ENCODE data around the gene TJP3.

TJP3 gene

DNA sequence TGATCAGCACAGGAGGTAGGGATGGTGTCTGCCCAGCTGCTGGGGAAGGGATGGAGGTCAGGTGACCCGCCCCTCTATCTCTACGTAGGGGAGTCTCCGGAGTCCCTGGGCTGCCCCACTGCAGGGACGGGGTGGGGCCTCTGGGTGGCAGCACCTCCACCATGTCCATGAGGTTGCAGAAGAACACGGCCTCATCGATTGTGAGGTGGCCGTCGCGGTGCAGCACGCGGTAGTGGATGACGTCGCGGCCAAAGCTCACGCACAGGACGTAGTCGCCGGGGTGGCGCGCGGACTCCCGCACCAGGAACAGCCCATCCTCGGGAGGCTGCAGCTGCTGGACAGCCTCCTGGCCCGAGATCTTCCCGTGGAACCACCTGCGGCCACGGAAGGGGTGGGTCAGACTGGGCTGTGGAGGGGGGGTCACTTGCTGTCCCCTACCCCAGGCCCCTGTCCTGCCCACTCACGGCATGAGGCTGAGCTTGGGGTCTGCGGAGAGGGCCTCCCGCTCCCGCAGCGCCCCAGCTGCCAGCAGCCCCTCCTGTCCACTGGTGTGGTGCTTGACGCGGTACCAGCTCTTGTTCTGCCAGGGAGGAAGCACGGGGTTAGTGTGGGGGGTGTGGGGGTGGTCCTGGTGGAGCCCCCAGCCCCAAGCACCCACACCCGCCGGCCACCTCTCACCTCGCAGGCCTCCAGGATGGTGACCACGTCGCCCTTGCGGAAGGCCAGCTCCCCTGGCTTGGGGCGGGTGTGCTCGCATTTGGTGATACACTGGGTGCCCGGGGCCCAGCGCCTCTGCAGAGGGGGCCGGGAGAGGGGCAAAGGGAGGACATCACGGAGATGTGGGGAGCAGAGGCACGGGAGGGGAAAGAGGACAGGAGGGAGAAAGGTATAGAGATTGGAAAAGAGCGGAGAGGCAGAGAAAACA, 75.7 kb downstream of the TJP3 start:
- TF ChIP-seq MYC (IDR thresholded peaks at IDR 0.05; ENCODE audit: low read depth, low read length): no peak
- TF ChIP-seq, protein P1, sequence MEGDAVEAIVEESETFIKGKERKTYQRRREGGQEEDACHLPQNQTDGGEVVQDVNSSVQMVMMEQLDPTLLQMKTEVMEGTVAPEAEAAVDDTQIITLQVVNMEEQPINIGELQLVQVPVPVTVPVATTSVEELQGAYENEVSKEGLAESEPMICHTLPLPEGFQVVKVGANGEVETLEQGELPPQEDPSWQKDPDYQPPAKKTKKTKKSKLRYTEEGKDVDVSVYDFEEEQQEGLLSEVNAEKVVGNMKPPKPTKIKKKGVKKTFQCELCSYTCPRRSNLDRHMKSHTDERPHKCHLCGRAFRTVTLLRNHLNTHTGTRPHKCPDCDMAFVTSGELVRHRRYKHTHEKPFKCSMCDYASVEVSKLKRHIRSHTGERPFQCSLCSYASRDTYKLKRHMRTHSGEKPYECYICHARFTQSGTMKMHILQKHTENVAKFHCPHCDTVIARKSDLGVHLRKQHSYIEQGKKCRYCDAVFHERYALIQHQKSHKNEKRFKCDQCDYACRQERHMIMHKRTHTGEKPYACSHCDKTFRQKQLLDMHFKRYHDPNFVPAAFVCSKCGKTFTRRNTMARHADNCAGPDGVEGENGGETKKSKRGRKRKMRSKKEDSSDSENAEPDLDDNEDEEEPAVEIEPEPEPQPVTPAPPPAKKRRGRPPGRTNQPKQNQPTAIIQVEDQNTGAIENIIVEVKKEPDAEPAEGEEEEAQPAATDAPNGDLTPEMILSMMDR (IDR thresholded peaks at IDR 0.05; ENCODE audit: low read depth, low read length): peak; percentile 14
- peak; percentile 36 for DNase-seq (ENCODE audit: low read depth)
- no peak overlapping the region for H3K4me3 ChIP-seq (ENCODE audit: low read depth, low read length)

DNA sequence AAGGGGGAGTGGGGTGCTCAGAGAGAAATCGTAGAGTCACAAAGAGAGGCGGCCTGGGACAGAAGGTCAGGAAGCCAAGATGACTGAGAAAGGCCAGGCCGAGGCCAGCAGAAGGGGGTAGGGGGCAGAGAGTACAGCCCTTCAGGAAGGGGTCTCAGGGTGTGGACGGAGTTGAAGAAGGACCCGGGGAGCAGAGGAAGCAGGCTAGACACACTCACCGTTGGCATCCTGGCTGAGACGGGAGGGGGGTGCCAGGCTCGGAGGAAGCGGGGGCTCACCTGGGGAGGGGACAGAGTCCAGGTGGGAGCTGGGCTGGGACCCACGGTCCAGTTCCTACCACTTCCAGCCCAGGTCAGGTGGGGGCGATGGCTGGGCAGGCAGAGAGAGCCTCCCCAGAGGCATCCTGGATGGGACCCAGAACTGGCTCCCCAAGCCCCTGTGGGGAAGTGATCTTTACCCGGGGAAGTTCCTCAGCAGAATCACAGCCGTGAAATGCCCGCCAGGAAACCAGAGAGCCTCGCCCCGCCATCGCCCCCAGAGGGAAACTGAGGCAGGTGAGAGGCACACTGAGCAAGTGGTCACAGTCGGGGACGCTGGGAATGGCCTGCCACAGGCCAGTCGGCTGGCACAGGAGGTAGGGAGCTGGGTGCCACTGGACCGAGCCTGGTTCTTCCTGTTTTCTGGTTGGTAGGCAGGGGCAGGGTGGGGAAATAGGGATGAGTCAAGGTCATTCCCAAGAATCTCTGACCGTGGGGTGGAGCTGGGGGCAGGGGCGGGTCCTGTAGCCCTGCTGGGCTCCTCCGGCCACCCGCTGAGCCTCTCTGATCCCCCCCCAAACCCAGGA, 76.6 kb downstream of the TJP3 start:
- peak overlapping the region; percentile 78 for H3K4me3 ChIP-seq (ENCODE audit: low read depth, low read length)
- TF ChIP-seq, protein P2, sequence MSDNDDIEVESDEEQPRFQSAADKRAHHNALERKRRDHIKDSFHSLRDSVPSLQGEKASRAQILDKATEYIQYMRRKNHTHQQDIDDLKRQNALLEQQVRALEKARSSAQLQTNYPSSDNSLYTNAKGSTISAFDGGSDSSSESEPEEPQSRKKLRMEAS (IDR thresholded peaks at IDR 0.05; ENCODE audit: low read depth, low read length): no peak
- TF ChIP-seq, protein P1 (IDR thresholded peaks at IDR 0.05; ENCODE audit: low read depth, low read length): no peak
- TF ChIP-seq POLR2A (IDR thresholded peaks at IDR 0.05; ENCODE audit: extremely low read depth, insufficient read length) (no peak), MYC (IDR thresholded peaks at IDR 0.05; ENCODE audit: low read depth, low read length) (no peak)
- no peak for DNase-seq (ENCODE audit: low read depth)

DNA sequence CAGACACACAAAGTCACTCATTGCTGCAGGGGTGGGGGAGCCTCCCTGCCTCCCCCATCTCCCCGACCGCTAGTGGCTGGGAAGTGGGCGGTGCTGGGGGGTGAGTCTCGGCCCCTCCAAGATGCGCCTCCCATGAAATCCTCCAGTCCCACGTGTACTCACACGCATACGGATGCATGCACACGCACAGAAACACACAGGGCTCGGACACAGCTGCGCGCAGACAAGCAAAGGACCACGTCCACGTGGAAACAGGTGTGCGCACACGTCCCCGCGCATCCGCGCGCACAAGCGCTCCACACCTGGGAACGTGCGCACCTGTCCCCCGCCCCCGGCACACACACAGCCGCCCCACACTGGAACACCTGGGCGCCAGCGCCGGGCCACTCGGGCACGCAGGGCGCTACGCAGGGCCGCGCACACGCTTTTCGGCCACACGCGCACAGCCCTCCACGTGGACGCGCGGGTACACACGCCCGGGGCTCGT, 77.3 kb downstream of the TJP3 start:
- peak; percentile 70 for DNase-seq (ENCODE audit: low read depth)
- H3K4me3 ChIP-seq (ENCODE audit: low read depth, low read length): peak overlapping the region; percentile 78

DNA sequence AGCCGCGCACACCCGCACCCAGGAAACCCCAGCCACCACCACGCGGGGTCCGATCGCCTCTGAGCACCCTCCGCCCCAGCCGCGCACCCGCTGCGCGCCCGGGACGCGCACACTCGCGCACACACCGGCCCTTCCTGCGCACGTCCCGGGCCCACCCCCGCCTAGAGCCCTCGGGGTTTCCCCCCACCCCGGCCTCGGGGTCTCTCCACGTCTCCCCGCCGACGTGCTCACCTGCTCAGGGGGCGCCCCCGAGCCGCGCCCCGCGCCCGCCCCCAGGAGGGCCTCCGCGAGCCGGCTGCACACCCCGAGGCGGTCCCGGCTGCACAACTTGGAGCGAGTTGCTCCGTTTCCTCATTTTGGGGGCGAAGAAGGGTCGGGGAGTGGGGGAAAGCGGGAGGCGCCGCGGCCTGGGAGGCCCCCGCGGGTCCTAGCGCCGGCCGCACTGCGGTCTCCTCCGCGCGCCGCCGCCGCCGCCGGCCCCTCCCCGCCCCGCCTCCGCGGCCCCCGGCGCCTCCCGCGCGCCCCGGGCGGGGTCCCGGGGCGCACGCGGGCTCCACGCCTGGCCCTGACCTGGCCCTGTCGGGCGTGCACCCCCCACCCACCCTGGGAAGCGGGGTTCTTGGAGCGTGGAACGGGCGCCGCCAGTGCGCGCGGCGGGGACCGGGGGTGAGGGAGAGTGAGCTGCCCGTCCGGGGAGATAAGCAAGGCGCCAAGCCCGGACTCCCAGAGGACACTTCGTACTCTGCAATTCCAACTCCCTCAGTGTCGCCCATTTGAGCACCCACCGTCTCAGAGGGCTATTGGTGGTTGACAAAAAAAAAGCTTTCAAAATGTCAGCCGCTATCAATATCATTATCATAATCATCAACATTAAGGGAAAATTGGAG, 78.0 kb downstream of the TJP3 start, which contains the start of gene MATK:
Gene MATK, minus strand, starts transcription at position 444 of the 887 bp plus-strand sequence. CDS start 1,246 bp downstream, outside the sequence.
- H3K4me3 ChIP-seq (ENCODE audit: low read depth, low read length): peak within 1 kb of the TSS; percentile 78
- DNase-seq (ENCODE audit: low read depth): peak; percentile 82

More for the DNA sequence above, 77.3 kb downstream of the TJP3 start:
- TF ChIP-seq, protein P2 (IDR thresholded peaks at IDR 0.05; ENCODE audit: low read depth, low read length): peak; percentile 63
- TF ChIP-seq MYC (IDR thresholded peaks at IDR 0.05; ENCODE audit: low read depth, low read length) (peak; percentile 12; the same call in 1 of the 2 replicates), POLR2A (IDR thresholded peaks at IDR 0.05; ENCODE audit: extremely low read depth, insufficient read length) (peak; percentile 19)
- TF ChIP-seq, protein P1 (IDR thresholded peaks at IDR 0.05; ENCODE audit: low read depth, low read length): no peak

More for the DNA sequence above, 78.0 kb downstream of the TJP3 start, which contains the start of gene MATK:
- TF ChIP-seq, protein P1 (IDR thresholded peaks at IDR 0.05; ENCODE audit: low read depth, low read length): no peak
- peak; percentile 35 for TF ChIP-seq POLR2A (IDR thresholded peaks at IDR 0.05; ENCODE audit: extremely low read depth, insufficient read length)
- TF ChIP-seq, protein P2 (IDR thresholded peaks at IDR 0.05; ENCODE audit: low read depth, low read length): no peak
